GDM1 (cell line): ENCODE measurements around the gene METTL23.
"Not testable (repeated sequence)": the region's sequence is repeated elsewhere in the genome, so short reads cannot be mapped to it uniquely, and the experiment has no call there.

Experiments
- DNase-seq: peaks from one replicate; lab custom pipeline; 2025; lab: John Stamatoyannopoulos, UW

Gene METTL23

GRCh38 chr17:76695059-76695831 is 31.4 kb upstream of the METTL23 start:
- no peak for DNase-seq

- DNase-seq, result no peak
These were observed 29.6 kb upstream of the METTL23 start for GRCh38 chr17:76696763-76697701.

GRCh38 chr17:76697702-76698465 is 28.8 kb upstream of the METTL23 start:
- DNase-seq, result no peak

GRCh38 chr17:76698466-76698977 is 28.1 kb upstream of the METTL23 start:
- DNase-seq, result not testable (repeated sequence)

GRCh38 chr17:76700270-76700616 is 26.4 kb upstream of the METTL23 start:
- DNase-seq, result no peak

- no peak for DNase-seq
These were observed 25.8 kb upstream of the METTL23 start for GRCh38 chr17:76700617-76701470.

- DNase-seq, result no peak
These were observed 25.1 kb upstream of the METTL23 start for GRCh38 chr17:76701471-76701967.

GRCh38 chr17:76702076-76702475 is 24.6 kb upstream of the METTL23 start:
- no peak for DNase-seq

- no peak for DNase-seq
These were observed 23.6 kb upstream of the METTL23 start for GRCh38 chr17:76702941-76703637.

- DNase-seq, result no peak
These were observed 21.8 kb upstream of the METTL23 start for GRCh38 chr17:76704805-76705204.

- DNase-seq, result no peak
These were observed 19.8 kb upstream of the METTL23 start for GRCh38 chr17:76706817-76707216.

- no peak for DNase-seq
These were observed 18.4 kb upstream of the METTL23 start for GRCh38 chr17:76707985-76708807.

- no peak for DNase-seq
These were observed 17.3 kb upstream of the METTL23 start for GRCh38 chr17:76709077-76709950.

- DNase-seq, result not testable (repeated sequence)
These were observed 16.4 kb upstream of the METTL23 start for GRCh38 chr17:76709951-76710862.

- no peak for DNase-seq
These were observed 15.6 kb upstream of the METTL23 start, which contains the start of gene MXRA7 for GRCh38 chr17:76710863-76711611. Gene MXRA7, minus strand, starts transcription at chr17:76710965. Its CDS starts 19 bp downstream, at chr17:76710946.

- not testable (repeated sequence) for DNase-seq
These were observed 14.3 kb upstream of the METTL23 start for GRCh38 chr17:76712321-76712720.
